NB4 (cell line): Measurements from ENCODE around the gene LYVE1.
A peak's percentile ranks its signal among the peaks of the same experiment; 100 is the strongest.

ENCODE experiments used
- DNase-seq: peaks from one replicate; pipeline ENCODE4 v3.0.0; 2010; ENCODE audit warnings: low read depth
- H3K4me3 ChIP-seq: one replicate; pipeline ENCODE4 v1.5.1; 2011; ENCODE audit warnings: mild to moderate bottlenecking, low read depth, low read length, moderate library complexity
- MYC ChIP-seq: IDR thresholded peaks from 2 replicates; pipeline ENCODE4 v1.6.1; 2011; ENCODE audit warnings: low read depth, low read length
- POLR2A ChIP-seq: IDR thresholded peaks from 2 replicates; pipeline ENCODE4 v1.6.1; 2011; ENCODE audit warnings: mild to moderate bottlenecking; ENCODE audit not compliant: insufficient read length; ENCODE audit errors: extremely low read depth
- TF ChIP-seq, protein P1 (sequence below): IDR thresholded peaks from one replicate; pipeline ENCODE4 v1.5.1; 2012; ENCODE audit warnings: low read depth, low read length
- TF ChIP-seq, protein P2 (sequence below): IDR thresholded peaks from 2 replicates; pipeline ENCODE4 v1.6.1; 2011; ENCODE audit warnings: low read depth, low read length

LYVE1 gene

DNA sequence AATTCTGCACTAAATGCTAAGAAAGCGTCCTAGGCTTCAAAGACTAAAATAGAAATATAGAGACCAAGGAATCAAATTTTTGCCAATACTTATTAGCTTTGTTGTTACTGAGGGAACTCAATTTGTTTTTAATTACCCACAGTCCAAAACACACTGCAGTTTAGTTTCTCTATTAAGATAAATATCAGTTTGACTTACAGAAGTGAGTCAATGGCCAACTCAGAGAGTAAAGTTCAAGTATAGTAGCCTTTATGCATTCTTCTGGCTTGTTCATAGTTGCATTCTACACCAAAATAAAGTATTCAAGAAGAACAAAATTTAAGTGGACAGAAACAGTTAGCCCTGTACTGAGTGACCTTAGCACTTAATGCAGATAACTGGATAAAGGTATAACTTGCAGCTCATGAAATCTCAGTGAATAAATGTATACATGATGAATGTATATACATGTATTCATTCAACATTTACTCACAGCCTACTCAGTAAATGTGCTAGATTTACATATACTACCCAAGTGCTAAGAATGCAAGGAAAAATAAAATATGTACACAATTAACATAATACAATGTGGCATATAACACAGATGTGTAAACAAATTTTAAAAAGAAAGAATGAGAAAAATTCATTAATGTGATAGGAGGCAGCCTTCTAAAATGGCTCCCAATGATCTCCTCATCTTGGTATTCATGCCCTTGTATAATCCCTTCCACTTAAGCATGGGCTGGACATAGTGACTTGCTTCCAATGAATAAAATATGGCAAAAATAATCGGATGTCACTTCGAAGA is 17.8 kb downstream of the LYVE1 start:
- TF ChIP-seq MYC (no peak), POLR2A (no peak)
- TF ChIP-seq, protein P1, sequence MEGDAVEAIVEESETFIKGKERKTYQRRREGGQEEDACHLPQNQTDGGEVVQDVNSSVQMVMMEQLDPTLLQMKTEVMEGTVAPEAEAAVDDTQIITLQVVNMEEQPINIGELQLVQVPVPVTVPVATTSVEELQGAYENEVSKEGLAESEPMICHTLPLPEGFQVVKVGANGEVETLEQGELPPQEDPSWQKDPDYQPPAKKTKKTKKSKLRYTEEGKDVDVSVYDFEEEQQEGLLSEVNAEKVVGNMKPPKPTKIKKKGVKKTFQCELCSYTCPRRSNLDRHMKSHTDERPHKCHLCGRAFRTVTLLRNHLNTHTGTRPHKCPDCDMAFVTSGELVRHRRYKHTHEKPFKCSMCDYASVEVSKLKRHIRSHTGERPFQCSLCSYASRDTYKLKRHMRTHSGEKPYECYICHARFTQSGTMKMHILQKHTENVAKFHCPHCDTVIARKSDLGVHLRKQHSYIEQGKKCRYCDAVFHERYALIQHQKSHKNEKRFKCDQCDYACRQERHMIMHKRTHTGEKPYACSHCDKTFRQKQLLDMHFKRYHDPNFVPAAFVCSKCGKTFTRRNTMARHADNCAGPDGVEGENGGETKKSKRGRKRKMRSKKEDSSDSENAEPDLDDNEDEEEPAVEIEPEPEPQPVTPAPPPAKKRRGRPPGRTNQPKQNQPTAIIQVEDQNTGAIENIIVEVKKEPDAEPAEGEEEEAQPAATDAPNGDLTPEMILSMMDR: no peak
- TF ChIP-seq, protein P2, sequence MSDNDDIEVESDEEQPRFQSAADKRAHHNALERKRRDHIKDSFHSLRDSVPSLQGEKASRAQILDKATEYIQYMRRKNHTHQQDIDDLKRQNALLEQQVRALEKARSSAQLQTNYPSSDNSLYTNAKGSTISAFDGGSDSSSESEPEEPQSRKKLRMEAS: no peak
- no peak overlapping the region for H3K4me3 ChIP-seq

DNA sequence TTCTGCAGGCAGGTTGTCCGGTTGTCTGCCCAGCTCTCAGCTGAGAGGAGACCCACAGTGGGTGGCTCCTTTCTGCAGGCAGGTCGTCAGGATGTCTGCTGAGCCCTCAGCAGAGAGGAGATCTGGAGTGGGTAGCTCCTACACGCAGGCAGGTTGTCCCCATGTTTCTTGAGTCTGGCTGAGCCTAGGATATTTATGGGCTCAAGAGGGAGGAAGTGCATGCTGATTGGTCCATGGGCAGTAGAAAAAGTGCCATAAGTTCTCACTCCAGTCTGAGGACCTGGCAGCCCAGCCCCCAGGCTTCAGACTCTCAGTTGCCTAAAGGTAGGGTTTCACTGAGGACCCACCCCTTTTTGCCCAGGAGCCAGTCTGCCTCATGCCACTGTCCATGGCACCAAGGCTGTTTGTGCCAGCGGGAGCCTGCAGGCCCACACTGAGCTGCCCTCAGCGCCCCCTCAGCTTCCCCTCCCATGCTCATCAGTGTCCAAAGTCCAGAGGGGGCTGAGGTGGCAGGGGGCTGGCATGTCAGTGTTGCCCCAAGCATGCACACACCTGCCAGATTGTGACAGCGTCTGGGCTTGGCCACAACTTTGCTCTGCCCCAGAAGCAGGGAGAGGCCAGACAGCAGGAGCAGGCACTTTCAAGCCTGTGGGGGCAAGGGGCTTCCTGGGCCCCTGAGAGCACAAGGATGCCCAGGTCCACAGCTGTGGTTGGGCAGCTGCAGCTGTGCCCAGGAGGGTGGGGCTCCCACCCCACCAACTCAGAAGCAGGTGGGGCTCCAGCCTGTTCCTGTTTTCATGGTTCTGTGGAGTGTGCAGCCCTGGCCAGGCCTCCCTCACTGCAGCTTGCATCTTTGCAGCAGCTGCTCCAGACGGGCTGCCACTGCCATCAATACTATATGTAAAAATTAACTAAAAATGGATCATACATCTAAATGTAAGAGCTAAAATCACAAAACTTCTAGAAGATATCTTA is 23.7 kb downstream of the LYVE1 start:
- H3K4me3 ChIP-seq: no peak overlapping the region
- peak; percentile 30 for DNase-seq
- TF ChIP-seq POLR2A: no peak
- TF ChIP-seq, protein P2: no peak
- TF ChIP-seq, protein P1: no peak
- no peak for TF ChIP-seq MYC

More for the DNA sequence above, 17.8 kb downstream of the LYVE1 start:
- no peak for DNase-seq

DNA sequence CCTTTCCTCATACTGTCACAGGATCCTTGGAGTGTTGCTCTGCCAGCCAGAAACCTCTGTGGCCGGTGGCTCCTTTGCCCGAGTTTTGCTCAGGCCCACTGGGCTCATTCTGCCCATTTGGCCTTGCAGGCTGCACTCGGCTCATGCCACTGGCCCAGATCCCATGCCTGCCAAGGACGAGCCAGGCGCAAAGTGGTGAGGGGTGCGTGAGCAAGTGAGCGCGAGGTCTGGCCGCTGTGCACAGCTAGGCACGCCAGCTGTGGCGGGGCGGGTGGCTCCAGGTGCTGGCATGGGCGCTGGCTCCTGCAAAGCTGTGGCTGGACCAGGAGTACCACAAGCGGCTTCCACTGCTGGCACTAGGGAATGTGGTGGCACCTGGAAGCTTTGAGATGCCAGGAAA is 24.7 kb downstream of the LYVE1 start:
- TF ChIP-seq MYC (no peak), POLR2A (no peak)
- TF ChIP-seq, protein P2: no peak
- TF ChIP-seq, protein P1: no peak

DNA sequence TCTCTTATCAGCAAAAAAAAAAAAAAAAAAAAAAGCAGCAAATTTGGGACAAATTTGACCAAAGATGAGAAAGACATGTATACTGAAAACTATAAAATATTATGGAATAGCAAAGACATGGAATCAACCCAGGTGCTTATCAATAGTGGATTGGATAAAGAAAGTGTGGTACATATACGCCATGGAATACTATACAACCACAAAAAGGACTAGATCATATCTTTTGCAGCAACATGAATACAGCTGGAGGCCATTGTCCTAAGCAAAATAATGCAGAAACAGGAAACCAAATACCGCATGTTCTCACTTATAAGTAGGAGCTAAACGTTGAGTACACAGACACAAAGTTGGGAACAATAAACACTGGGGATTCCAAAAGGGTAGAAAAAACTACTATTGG is 25.7 kb downstream of the LYVE1 start:
- no peak for DNase-seq
- TF ChIP-seq, protein P2: no peak
- no peak for TF ChIP-seq POLR2A
- TF ChIP-seq MYC: no peak
- TF ChIP-seq, protein P1: no peak
- no peak overlapping the region for H3K4me3 ChIP-seq

More for the DNA sequence above, 24.7 kb downstream of the LYVE1 start:
- H3K4me3 ChIP-seq: no peak overlapping the region
- no peak for DNase-seq

DNA sequence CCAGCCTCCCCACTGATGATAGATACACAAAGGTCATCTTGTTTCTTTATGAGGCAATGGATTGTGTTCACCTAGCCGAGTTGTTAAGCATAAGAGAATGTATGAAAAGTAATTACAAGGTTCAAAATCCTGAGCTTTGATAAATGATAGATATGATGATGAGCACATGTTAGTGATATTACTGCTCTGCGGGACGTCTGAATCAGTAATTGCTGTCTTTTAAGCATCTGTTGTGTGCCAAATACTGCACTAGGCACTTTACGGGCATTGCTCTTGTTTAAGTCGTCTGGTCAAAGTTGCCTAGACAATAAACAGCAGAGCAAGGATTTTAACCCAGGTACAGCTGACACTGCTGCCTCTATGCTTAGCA is 26.9 kb downstream of the LYVE1 start:
- DNase-seq: no peak
- peak overlapping the region; percentile 88 for H3K4me3 ChIP-seq
- no peak for TF ChIP-seq MYC
- TF ChIP-seq POLR2A: no peak
- TF ChIP-seq, protein P2: no peak
- TF ChIP-seq, protein P1: no peak
